Karpas-422 (cell line): ENCODE data around the gene KRTAP25-1. TPM values are rescaled to one million over a fixed set of nuclear protein-coding genes. Genes with fewer than 3 reads are reported as not detected.

Experiments used
- DNase-seq: peaks from one replicate; pipeline ENCODE4 v3.0.0-alpha.2; 2015
- H2AFZ ChIP-seq: fragments of 200-600 bp; sonication (generic); 2 replicates; pipeline ENCODE4 v1.6.1; 2014; ENCODE audit warnings: antibody characterized with exemption, low read length, mixed read lengths
- H3K27ac ChIP-seq: fragments of 200-600 bp; sonication (generic); 2 replicates; pipeline ENCODE4 v1.5.1; 2014; ENCODE audit warnings: mild to moderate bottlenecking, low read length, moderate library complexity
- H3K27me3 ChIP-seq: fragments of 200-600 bp; sonication (generic); 2 replicates; pipeline ENCODE4 v1.6.1; 2014; ENCODE audit warnings: low read length, mixed read lengths
- H3K36me3 ChIP-seq: fragments of 200-600 bp; sonication (generic); 2 replicates; pipeline ENCODE4 v1.6.1; 2014; ENCODE audit warnings: low read length, mixed read lengths; ENCODE audit not compliant: insufficient read depth
- H3K4me1 ChIP-seq: fragments of 200-600 bp; sonication (generic); 2 replicates; pipeline ENCODE4 v1.6.1; 2014; ENCODE audit warnings: mild to moderate bottlenecking, low read length, mixed read lengths
- H3K4me2 ChIP-seq: fragments of 200-600 bp; sonication (generic); 2 replicates; pipeline ENCODE4 v1.6.1; 2014; ENCODE audit warnings: low read length, low read depth, mild to moderate bottlenecking; ENCODE audit not compliant: poor library complexity, severe bottlenecking
- H3K4me3 ChIP-seq: fragments of 200-600 bp; sonication (generic); 2 replicates; pipeline ENCODE4 v1.5.1; 2014; ENCODE audit warnings: mild to moderate bottlenecking, antibody characterized with exemption, low read length, mixed read lengths
- H3K79me2 ChIP-seq: fragments of 200-600 bp; sonication (generic); 2 replicates; pipeline ENCODE4 v1.6.1; 2014; ENCODE audit warnings: mild to moderate bottlenecking, low read length, mixed read lengths
- H3K9ac ChIP-seq: fragments of 200-600 bp; sonication (generic); 2 replicates; pipeline ENCODE4 v1.6.0; 2014; ENCODE audit warnings: low read length
- H3K9me2 ChIP-seq: fragments of 200-600 bp; sonication (generic), shearing (Covaris generic); replicated peaks from 2 replicates; pipeline ENCODE4 v1.6.0; 2014; ENCODE audit warnings: mild to moderate bottlenecking, low read length, moderate library complexity; ENCODE audit not compliant: insufficient read depth
- H3K9me3 ChIP-seq: fragments of 300-700, 200-600 bp; sonication (generic); 2 replicates; pipeline ENCODE4 v1.6.1; 2014; ENCODE audit warnings: low read length, mixed read lengths
- H4K20me1 ChIP-seq: fragments of 200-600 bp; sonication (generic); 2 replicates; pipeline ENCODE4 v1.6.1; 2014; ENCODE audit warnings: mild to moderate bottlenecking, antibody characterized with exemption, low read length, low read depth; ENCODE audit not compliant: insufficient read depth
- total RNA-seq: library from RNA; depleted of rRNA; stranded (reverse); fragments of >200 nt; shearing (Covaris generic); gene quantifications from 2 replicates; pipeline ENCODE4 v1.2.3, GENCODE V29; 2014; ENCODE audit warnings: low replicate concordance; rRNA removed

KRTAP25-1 gene
- total RNA-seq = not detected in 2 replicates

- H4K20me1 ChIP-seq = no peaks in the 10 kb centered on the region
- no peak within 1 kb of the TSS for H3K27ac ChIP-seq
Observed at GRCh38 chr21:30289215-30289614, at the start of gene KRTAP25-1. Gene KRTAP25-1 (minus strand): TSS chr21:30289514. CDS start chr21:30289490, 24 bp downstream.

GRCh38 chr21:30338717-30339116 lies 49.4 kb upstream of the KRTAP25-1 start:
- Histone ChIP-seq H3K27ac (no peak overlapping the region), H3K27me3 (no peaks in the 10 kb centered on the region), H3K4me2 (no peak overlapping the region), H3K9ac (no peak overlapping the region), H3K4me1 (no peaks in the 10 kb centered on the region), H3K9me3 (no peaks in the 10 kb centered on the region), H2AFZ (no peak overlapping the region), H4K20me1 (no peaks in the 10 kb centered on the region), H3K79me2 (no peaks in the 10 kb centered on the region), H3K9me2 (no peaks in the 10 kb centered on the region), H3K36me3 (no peaks in the 10 kb centered on the region), H3K4me3 (no peak overlapping the region)
- no peak for DNase-seq

More at GRCh38 chr21:30289215-30289614, at the start of gene KRTAP25-1:
- H3K27me3 ChIP-seq = no peaks in the 10 kb centered on the region
- no peak within 1 kb of the TSS for H2AFZ ChIP-seq
- DNase-seq = no peak
- H3K4me3 ChIP-seq = no peak within 1 kb of the TSS
- no peak within 1 kb of the TSS for H3K4me2 ChIP-seq
- H3K9me2 ChIP-seq = no peaks in the 10 kb centered on the region
- no peak within 1 kb of the TSS for H3K9ac ChIP-seq
- no peaks in the 10 kb centered on the region for H3K9me3 ChIP-seq
- H3K79me2 ChIP-seq = no peaks in the 10 kb centered on the region
- no peaks in the 10 kb centered on the region for H3K36me3 ChIP-seq
- H3K4me1 ChIP-seq = no peaks in the 10 kb centered on the region

GRCh38 chr21:30337772-30338171 lies 48.5 kb upstream of the KRTAP25-1 start:
- no peak overlapping the region for H2AFZ ChIP-seq
- H4K20me1 ChIP-seq = no peaks in the 10 kb centered on the region
- no peak overlapping the region for H3K9ac ChIP-seq
- no peaks in the 10 kb centered on the region for H3K9me2 ChIP-seq
- no peaks in the 10 kb centered on the region for H3K79me2 ChIP-seq
- no peaks in the 10 kb centered on the region for H3K27me3 ChIP-seq
- no peaks in the 10 kb centered on the region for H3K9me3 ChIP-seq
- no peak for DNase-seq
- H3K4me3 ChIP-seq = no peak overlapping the region
- H3K36me3 ChIP-seq = no peaks in the 10 kb centered on the region
- no peak overlapping the region for H3K27ac ChIP-seq
- H3K4me1 ChIP-seq = no peaks in the 10 kb centered on the region
- H3K4me2 ChIP-seq = no peak overlapping the region

GRCh38 chr21:30337276-30337744 lies 48.0 kb upstream of the KRTAP25-1 start, which contains the start of gene KRTAP27-1:
Gene KRTAP27-1 (minus strand): TSS chr21:30337694. CDS start chr21:30337668, 26 bp downstream.
- Histone ChIP-seq H2AFZ (no peak within 1 kb of the TSS), H3K9me3 (no peaks in the 10 kb centered on the region), H3K27ac (no peak within 1 kb of the TSS), H3K4me3 (no peak within 1 kb of the TSS), H4K20me1 (no peaks in the 10 kb centered on the region), H3K9me2 (no peaks in the 10 kb centered on the region), H3K79me2 (no peaks in the 10 kb centered on the region), H3K9ac (no peak within 1 kb of the TSS), H3K4me2 (no peak within 1 kb of the TSS), H3K4me1 (no peaks in the 10 kb centered on the region), H3K36me3 (no peaks in the 10 kb centered on the region), H3K27me3 (no peaks in the 10 kb centered on the region)
- no peak for DNase-seq

- Histone ChIP-seq H3K4me3 (no peak overlapping the region), H3K9me3 (no peaks in the 10 kb centered on the region), H3K4me2 (no peak overlapping the region), H3K4me1 (no peaks in the 10 kb centered on the region), H4K20me1 (no peaks in the 10 kb centered on the region), H3K27me3 (no peaks in the 10 kb centered on the region), H3K9me2 (no peaks in the 10 kb centered on the region), H3K9ac (no peak overlapping the region), H3K79me2 (no peaks in the 10 kb centered on the region), H3K27ac (no peak overlapping the region), H3K36me3 (no peaks in the 10 kb centered on the region), H2AFZ (no peak overlapping the region)
- DNase-seq = no peak
Observed at GRCh38 chr21:30336596-30336995, 47.3 kb upstream of the KRTAP25-1 start.

- no peaks in the 10 kb centered on the region for H3K79me2 ChIP-seq
- no peaks in the 10 kb centered on the region for H3K36me3 ChIP-seq
- H2AFZ ChIP-seq = no peak overlapping the region
- no peaks in the 10 kb centered on the region for H3K4me1 ChIP-seq
- no peaks in the 10 kb centered on the region for H3K9me3 ChIP-seq
- no peak overlapping the region for H3K4me3 ChIP-seq
- H3K27me3 ChIP-seq = no peaks in the 10 kb centered on the region
- no peak overlapping the region for H3K9ac ChIP-seq
- no peak overlapping the region for H3K27ac ChIP-seq
- no peak for DNase-seq
- no peaks in the 10 kb centered on the region for H3K9me2 ChIP-seq
- H3K4me2 ChIP-seq = no peak overlapping the region
- no peaks in the 10 kb centered on the region for H4K20me1 ChIP-seq
Observed at GRCh38 chr21:30333736-30334135, 44.4 kb upstream of the KRTAP25-1 start.

GRCh38 chr21:30332681-30333080 lies 43.4 kb upstream of the KRTAP25-1 start:
- H3K27me3 ChIP-seq = no peaks in the 10 kb centered on the region

GRCh38 chr21:30329203-30329875 lies 40.0 kb upstream of the KRTAP25-1 start:
- H2AFZ ChIP-seq = no peak overlapping the region
- H3K27me3 ChIP-seq = no peaks in the 10 kb centered on the region
- H3K9ac ChIP-seq = no peak overlapping the region
- no peaks in the 10 kb centered on the region for H3K9me2 ChIP-seq
- no peaks in the 10 kb centered on the region for H3K4me1 ChIP-seq
- no peak overlapping the region for H3K4me2 ChIP-seq
- H3K4me3 ChIP-seq = no peak overlapping the region
- no peak overlapping the region for H3K27ac ChIP-seq
- H3K79me2 ChIP-seq = no peaks in the 10 kb centered on the region
- H3K36me3 ChIP-seq = no peaks in the 10 kb centered on the region
- no peak for DNase-seq
- H4K20me1 ChIP-seq = no peaks in the 10 kb centered on the region
- H3K9me3 ChIP-seq = no peaks in the 10 kb centered on the region; the same call in 1 of the 2 replicates

More at GRCh38 chr21:30332681-30333080, 43.4 kb upstream of the KRTAP25-1 start:
- Histone ChIP-seq H3K9ac (no peak overlapping the region), H3K9me2 (no peaks in the 10 kb centered on the region), H3K4me2 (no peak overlapping the region), H3K9me3 (no peaks in the 10 kb centered on the region), H3K27ac (no peak overlapping the region), H4K20me1 (no peaks in the 10 kb centered on the region), H3K79me2 (no peaks in the 10 kb centered on the region), H3K4me3 (no peak overlapping the region), H2AFZ (no peak overlapping the region), H3K4me1 (no peaks in the 10 kb centered on the region), H3K36me3 (no peaks in the 10 kb centered on the region)
- DNase-seq = no peak
